ENCODE results near the gene RFX2. TPM values are rescaled to one million over a fixed set of nuclear protein-coding genes. Genes with fewer than 3 reads are reported as not detected.

The RFX2 gene
- total RNA-seq, 1 donor from 2014 or later: 3.2 TPM

- no peak for FAIRE-seq
- no peak for TF ChIP-seq EZH2 (IDR thresholded peaks at IDR 0.05; ENCODE audit: insufficient read depth, low read length)
- TF ChIP-seq, protein P1, sequence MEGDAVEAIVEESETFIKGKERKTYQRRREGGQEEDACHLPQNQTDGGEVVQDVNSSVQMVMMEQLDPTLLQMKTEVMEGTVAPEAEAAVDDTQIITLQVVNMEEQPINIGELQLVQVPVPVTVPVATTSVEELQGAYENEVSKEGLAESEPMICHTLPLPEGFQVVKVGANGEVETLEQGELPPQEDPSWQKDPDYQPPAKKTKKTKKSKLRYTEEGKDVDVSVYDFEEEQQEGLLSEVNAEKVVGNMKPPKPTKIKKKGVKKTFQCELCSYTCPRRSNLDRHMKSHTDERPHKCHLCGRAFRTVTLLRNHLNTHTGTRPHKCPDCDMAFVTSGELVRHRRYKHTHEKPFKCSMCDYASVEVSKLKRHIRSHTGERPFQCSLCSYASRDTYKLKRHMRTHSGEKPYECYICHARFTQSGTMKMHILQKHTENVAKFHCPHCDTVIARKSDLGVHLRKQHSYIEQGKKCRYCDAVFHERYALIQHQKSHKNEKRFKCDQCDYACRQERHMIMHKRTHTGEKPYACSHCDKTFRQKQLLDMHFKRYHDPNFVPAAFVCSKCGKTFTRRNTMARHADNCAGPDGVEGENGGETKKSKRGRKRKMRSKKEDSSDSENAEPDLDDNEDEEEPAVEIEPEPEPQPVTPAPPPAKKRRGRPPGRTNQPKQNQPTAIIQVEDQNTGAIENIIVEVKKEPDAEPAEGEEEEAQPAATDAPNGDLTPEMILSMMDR (IDR thresholded peaks at IDR 0.05; ENCODE audit: insufficient read depth, low read depth, low read length): no peak
- Mint-ChIP-seq H3K27me3 (ENCODE audit: low read depth, unreplicated experiment) (peaks cover 26% of the 10 kb centered on the region), H3K27ac (ENCODE audit: unreplicated experiment) (no peak overlapping the region), H3K36me3 (ENCODE audit: low read depth, unreplicated experiment) (no peaks in the 10 kb centered on the region), H3K4me1 (ENCODE audit: low read depth, unreplicated experiment) (no peaks in the 10 kb centered on the region), H3K4me3 (ENCODE audit: unreplicated experiment) (no peak overlapping the region), H3K9me3 (ENCODE audit: unreplicated experiment) (peaks cover 3% of the 10 kb centered on the region)
- Histone ChIP-seq H3K27me3 (ENCODE audit: insufficient read depth, low read length) (no peaks in the 10 kb centered on the region), H3K4me2 (ENCODE audit: low read length) (no peak overlapping the region), H3K36me3 (ENCODE audit: insufficient read depth, low read length) (no peaks in the 10 kb centered on the region), H3K4me1 (ENCODE audit: insufficient read depth, low read length) (peaks cover 2% of the 10 kb centered on the region), H3K27ac (ENCODE audit: low read depth, low read length) (no peak overlapping the region), H3K79me2 (ENCODE audit: insufficient read depth, low read length) (no peaks in the 10 kb centered on the region), H3K9ac (ENCODE audit: low read length) (no peak overlapping the region), H2AFZ (ENCODE audit: low read depth, low read length) (no peak overlapping the region), H3K4me3 (ENCODE audit: insufficient read depth, low read depth, low read length) (no peak overlapping the region), H3K9me3 (ENCODE audit: insufficient read depth, low read depth, low read length) (no peaks in the 10 kb centered on the region), H4K20me1 (ENCODE audit: insufficient read depth, low read length) (no peaks in the 10 kb centered on the region)
- no peak for DNase-seq (ENCODE audit: low read depth)
Observed at GRCh38 chr19:6118043-6118442, 7.7 kb upstream of the RFX2 start.

- no peak for FAIRE-seq
- H2AFZ ChIP-seq (ENCODE audit: low read depth, low read length): no peak overlapping the region
- no peak overlapping the region for H3K27ac ChIP-seq (ENCODE audit: low read depth, low read length)
- Mint-ChIP-seq H3K4me1 (ENCODE audit: low read depth, unreplicated experiment) (no peaks in the 10 kb centered on the region), H3K27ac (ENCODE audit: unreplicated experiment) (no peak overlapping the region), H3K4me3 (ENCODE audit: unreplicated experiment) (no peak overlapping the region), H3K27me3 (ENCODE audit: low read depth, unreplicated experiment) (peaks cover 26% of the 10 kb centered on the region), H3K36me3 (ENCODE audit: low read depth, unreplicated experiment) (no peaks in the 10 kb centered on the region), H3K9me3 (ENCODE audit: unreplicated experiment) (peaks cover 3% of the 10 kb centered on the region)
- H4K20me1 ChIP-seq (ENCODE audit: insufficient read depth, low read length): no peaks in the 10 kb centered on the region
- no peak overlapping the region for H3K4me2 ChIP-seq (ENCODE audit: low read length)
- H3K4me1 ChIP-seq (ENCODE audit: insufficient read depth, low read length): peaks cover 2% of the 10 kb centered on the region
- no peaks in the 10 kb centered on the region for H3K9me3 ChIP-seq (ENCODE audit: insufficient read depth, low read depth, low read length)
- TF ChIP-seq, protein P1 (IDR thresholded peaks at IDR 0.05; ENCODE audit: insufficient read depth, low read depth, low read length): no peak
- TF ChIP-seq EZH2 (IDR thresholded peaks at IDR 0.05; ENCODE audit: insufficient read depth, low read length): no peak
- H3K9ac ChIP-seq (ENCODE audit: low read length): no peak overlapping the region
- H3K27me3 ChIP-seq (ENCODE audit: insufficient read depth, low read length): no peaks in the 10 kb centered on the region
- H3K36me3 ChIP-seq (ENCODE audit: insufficient read depth, low read length): no peaks in the 10 kb centered on the region
- no peaks in the 10 kb centered on the region for H3K79me2 ChIP-seq (ENCODE audit: insufficient read depth, low read length)
- H3K4me3 ChIP-seq (ENCODE audit: insufficient read depth, low read depth, low read length): no peak overlapping the region
- no peak for DNase-seq (ENCODE audit: low read depth)
Observed at GRCh38 chr19:6117534-6117933, 7.2 kb upstream of the RFX2 start.

- no peak overlapping the region for H3K4me2 ChIP-seq (ENCODE audit: low read length)
- H3K4me3 ChIP-seq (ENCODE audit: insufficient read depth, low read depth, low read length): no peak overlapping the region
- TF ChIP-seq EZH2 (IDR thresholded peaks at IDR 0.05; ENCODE audit: insufficient read depth, low read length): no peak
- TF ChIP-seq, protein P1 (IDR thresholded peaks at IDR 0.05; ENCODE audit: insufficient read depth, low read depth, low read length): no peak
- H3K27me3 ChIP-seq (ENCODE audit: insufficient read depth, low read length): no peaks in the 10 kb centered on the region
- H3K27ac Mint-ChIP-seq (ENCODE audit: unreplicated experiment): no peak overlapping the region
- H3K9ac ChIP-seq (ENCODE audit: low read length): no peak overlapping the region
- H3K4me3 Mint-ChIP-seq (ENCODE audit: unreplicated experiment): no peak overlapping the region
- no peak for DNase-seq (ENCODE audit: low read depth)
- H4K20me1 ChIP-seq (ENCODE audit: insufficient read depth, low read length): no peaks in the 10 kb centered on the region
- H2AFZ ChIP-seq (ENCODE audit: low read depth, low read length): no peak overlapping the region
- no peaks in the 10 kb centered on the region for H3K79me2 ChIP-seq (ENCODE audit: insufficient read depth, low read length)
- FAIRE-seq: no peak
- H3K36me3 ChIP-seq (ENCODE audit: insufficient read depth, low read length): no peaks in the 10 kb centered on the region
- no peak overlapping the region for H3K27ac ChIP-seq (ENCODE audit: low read depth, low read length)
- H3K36me3 Mint-ChIP-seq (ENCODE audit: low read depth, unreplicated experiment): no peaks in the 10 kb centered on the region
- H3K9me3 Mint-ChIP-seq (ENCODE audit: unreplicated experiment): peaks cover 3% of the 10 kb centered on the region
- H3K27me3 Mint-ChIP-seq (ENCODE audit: low read depth, unreplicated experiment): peaks cover 24% of the 10 kb centered on the region
- H3K9me3 ChIP-seq (ENCODE audit: insufficient read depth, low read depth, low read length): no peaks in the 10 kb centered on the region
- peaks cover 2% of the 10 kb centered on the region for H3K4me1 ChIP-seq (ENCODE audit: insufficient read depth, low read length)
- no peaks in the 10 kb centered on the region for H3K4me1 Mint-ChIP-seq (ENCODE audit: low read depth, unreplicated experiment)
Observed at GRCh38 chr19:6116749-6117430, 6.6 kb upstream of the RFX2 start.
